Epithelial cell of prostate (primary cell): ENCODE measurements around the gene WFDC5.
"Not testable (repeated sequence)": the region's sequence is repeated elsewhere in the genome, so short reads cannot be mapped to it uniquely, and the experiment has no call there.

ENCODE experiments used
- DNase-seq: peaks from one replicate; pipeline ENCODE4 v3.0.0-alpha.2; 2011; ENCODE audit warnings: low read depth, low spot score
- H3K27ac ChIP-seq: fragments of 450-650 bp; 2 replicates; pipeline ENCODE4 v1.5.1; 2017; ENCODE audit warnings: mild to moderate bottlenecking

The WFDC5 gene

DNA sequence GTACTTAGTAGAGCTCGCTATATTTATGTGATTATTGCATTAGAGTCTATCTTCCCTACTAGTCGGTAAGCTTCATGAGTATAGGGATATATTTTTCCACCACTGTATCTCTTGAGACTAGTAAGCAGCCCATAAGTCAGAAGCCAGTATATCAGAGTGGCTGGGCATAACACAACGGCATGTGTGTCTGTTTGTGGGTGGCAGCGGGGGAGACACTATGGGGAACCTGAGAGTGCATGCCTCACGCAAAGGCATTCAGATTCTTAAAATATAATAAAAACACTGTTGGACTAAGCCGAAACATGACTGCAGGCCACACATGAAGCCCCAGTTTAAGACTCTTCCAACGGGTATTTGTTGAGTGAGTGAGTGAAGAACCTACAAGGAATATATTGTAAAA is 22.1 kb downstream of the WFDC5 start:
- no peak for DNase-seq
- H3K27ac ChIP-seq: no peak overlapping the region

DNA sequence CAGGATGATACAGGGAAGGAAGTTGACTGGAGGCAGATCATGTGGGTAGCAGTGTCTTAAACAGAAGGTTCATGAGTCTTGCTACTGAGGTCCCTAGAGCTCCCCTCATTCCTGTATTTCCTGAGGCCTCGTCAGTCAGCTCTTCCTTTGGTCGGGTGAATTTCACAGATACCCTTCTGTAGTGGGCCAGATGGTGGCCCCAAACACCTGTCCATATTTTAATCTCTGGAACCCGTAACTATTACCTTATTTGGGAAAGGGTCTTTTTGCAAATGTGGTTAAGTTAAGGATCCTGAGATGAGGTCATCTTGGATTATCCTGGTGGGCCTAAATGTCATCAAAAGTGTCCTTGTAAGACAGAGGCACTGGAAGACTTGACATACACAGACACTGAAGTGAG is 23.6 kb downstream of the WFDC5 start:
- DNase-seq: no peak
- no peak overlapping the region for H3K27ac ChIP-seq

DNA sequence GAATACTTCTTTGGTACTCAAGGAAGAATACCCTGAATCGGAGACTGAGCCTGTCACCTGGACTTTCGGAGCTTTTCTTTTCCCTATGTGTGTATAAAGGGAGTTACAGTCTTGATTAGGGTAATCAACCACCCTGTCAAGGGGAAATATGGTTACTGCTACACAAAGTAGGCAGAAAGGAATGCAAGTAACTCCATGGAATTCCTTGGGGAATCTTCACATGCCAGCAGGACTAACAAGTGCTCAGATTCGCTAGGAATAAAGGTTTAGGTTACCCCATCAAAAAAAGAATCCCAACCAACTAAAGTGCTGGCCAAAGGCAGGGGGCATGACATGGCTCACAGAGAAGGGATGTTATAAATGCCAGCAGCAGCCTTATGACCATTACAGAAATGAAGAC is 24.5 kb downstream of the WFDC5 start:
- DNase-seq: no peak
- peak overlapping the region; percentile 12 for H3K27ac ChIP-seq

DNA sequence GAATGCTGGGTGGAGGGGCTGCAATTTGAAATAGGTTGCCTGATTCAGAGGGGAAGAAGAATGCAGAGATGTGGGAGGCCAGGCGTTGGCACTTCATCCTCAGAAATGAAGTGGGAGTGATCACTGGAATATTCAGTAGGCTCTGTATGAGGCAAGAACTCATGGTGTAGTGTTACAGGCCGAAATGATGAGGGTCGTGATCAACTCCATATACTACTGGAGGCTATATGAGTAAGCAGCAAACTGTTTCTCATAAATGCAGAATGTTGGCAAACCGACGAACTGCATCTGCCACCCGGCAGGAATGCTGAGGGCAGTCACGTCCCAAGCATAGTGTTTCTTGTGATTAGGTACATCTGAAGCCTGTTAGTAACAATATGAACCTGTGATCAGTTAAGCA is 26.7 kb downstream of the WFDC5 start:
- DNase-seq: peak; percentile 33
- peak overlapping the region; percentile 95 for H3K27ac ChIP-seq

DNA sequence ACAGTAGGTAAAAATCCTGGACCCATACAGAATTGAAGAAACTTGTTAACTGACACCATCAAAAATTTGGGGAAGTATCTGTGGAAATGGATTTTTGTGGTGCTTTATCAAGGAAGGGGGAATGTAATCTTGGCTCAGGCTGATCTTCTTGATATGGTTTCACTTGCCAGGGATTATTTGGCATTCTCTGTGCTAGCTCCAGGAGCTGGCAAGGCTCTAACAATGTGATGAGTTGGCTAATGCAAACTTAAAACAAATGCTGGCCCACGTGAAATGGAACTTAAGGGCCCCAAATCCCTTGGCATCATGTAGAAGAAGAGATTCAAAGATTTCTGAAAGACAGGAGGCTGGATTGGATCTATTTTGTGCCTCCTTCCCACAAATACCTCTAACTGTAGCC is 27.2 kb downstream of the WFDC5 start:
- peak overlapping the region; percentile 95 for H3K27ac ChIP-seq
- no peak for DNase-seq

DNA sequence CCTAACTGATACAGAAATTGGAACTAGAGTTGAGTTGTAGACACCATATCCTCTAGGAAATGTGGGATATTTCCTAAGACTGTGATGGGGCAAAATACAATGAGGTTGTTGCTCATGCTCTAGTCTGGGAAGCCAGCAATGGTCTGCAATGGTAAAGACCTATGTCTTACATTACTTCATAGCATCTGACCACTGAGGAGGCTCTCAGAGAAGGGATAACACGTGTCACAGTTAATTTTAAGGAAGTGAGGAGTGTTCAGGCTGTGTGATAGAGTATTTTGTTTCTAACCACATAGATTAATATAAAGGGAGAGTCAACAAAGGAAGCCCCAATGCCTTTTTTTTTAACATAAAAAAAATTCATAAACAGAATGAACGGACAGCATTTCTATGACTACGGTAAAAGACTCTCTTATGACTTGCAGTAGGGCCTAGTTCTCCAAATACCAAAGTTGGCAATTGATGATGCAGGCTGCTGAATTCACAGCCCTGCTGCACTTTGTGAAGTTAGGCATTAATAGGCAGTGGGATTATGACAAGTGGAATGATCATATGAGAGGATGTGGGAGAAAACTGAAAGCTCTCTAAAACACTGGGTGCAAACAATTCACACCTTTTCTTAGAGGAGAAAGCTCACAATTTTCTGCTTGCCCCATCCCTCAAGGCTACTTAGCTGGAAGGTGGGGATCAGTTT is 27.7 kb downstream of the WFDC5 start:
- H3K27ac ChIP-seq: peak overlapping the region; percentile 95
- DNase-seq: no peak

DNA sequence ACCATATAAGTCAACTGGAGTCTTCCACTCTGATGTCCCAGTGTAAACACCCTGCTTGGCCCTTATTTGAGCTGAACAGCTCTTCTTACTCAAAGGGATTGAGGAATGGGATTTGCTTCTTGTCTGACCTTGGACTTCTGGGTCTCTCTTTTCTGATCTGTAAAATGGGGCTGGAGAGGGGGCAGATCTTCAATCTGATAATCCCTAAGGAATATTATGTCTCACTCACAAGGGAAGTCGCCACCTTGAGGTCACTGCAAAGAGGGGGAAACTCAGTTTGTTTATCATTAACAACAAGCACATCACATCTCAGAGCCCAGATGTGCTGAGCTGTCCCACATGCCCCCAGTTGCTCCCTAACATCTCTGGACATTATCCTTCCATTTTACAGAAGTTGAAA is 29.1 kb downstream of the WFDC5 start:
- H3K27ac ChIP-seq: no peak overlapping the region
- no peak for DNase-seq

DNA sequence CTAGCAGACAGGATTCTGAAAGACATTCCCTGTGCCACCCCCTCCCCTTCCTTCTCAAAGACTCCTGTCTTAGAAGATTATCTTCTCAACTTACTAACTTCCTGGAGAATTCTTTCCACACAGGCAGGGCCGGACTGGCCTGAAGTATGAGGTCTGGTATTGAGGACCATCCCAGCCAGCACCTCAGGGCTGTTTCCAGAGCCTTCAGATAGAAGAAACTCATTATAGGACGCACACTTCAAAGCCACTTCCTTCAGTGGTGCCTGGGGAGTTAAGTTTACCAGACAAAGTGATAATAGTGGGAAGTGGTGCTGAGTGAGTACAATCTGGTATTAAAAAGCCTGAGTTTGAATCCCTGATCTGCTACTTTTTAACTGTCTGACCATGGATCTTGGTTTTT is 29.7 kb downstream of the WFDC5 start:
- no peak overlapping the region for H3K27ac ChIP-seq

DNA sequence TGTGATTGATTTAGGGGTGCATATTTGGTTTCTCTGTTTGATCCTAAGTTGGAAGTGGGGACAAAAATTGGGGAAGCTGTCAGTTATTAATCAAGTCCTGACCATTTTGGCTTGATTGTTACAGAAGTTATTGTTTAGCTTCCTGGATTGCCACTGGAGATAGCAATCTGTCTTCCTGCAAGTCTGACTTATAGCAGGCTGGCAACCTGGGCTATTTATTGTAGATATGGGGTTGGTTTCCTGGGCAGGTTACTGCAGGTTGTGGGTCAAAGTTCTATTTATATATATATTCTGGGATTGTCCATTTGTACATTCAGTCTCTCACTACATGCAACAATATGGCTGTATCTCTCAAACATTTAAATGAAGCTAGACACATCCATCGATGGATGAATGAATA is 31.8 kb downstream of the WFDC5 start:
- H3K27ac ChIP-seq: no peak overlapping the region
- DNase-seq: no peak

More for the DNA sequence above, 29.7 kb downstream of the WFDC5 start:
- DNase-seq: no peak

DNA sequence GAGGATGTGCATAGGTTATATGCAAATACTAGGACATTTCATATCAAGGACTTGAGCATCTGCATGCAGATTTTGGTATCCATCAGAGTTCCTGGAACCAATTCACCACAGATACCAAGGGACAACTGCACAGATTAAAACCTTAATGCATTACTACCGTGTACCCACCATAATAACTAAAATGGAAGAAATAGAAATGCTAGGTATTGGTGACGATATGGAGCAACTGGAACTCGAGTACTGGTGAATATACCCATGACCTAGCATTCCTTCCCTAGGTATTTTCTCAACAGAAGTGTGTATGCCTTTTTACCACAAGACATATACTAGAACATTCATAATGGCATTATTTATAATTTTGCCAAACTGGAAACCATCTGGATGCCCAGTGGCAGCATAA is 32.5 kb downstream of the WFDC5 start:
- no peak for DNase-seq
- H3K27ac ChIP-seq: no peak overlapping the region

DNA sequence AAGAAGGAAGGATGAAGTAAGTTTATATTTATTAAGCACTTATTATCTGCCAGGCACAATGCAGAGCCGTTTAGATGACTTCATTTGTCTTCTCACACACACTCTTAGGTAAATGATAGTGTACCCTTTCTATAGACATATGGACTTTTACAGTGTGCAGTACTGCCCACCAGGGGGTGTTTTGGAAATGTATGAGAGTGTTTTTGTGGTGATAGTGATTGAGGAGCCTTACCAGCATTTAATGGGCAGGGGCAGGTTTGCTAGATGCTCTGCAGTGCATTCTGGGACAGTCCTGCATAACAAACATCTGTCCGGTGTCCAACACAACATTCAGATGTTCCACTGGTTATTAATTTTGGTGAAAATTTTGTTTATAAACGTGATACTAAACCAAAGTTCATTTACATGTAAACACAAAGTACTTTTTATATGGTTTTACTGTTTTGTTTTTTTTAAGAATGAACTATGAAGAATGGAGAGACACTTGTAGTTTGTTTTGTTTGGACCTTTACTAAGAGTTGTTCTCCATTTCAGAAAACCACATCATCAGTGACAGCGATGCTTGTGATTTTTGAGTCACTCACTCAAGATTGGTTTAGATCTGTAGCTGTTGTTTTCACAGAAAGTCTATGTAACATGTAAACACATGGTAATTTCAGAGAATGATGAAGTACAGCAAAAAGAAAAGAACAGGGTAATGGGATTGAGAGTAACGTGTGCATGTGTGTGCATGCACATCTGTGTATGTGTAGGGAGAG is 33.9 kb downstream of the WFDC5 start:
- no peak for DNase-seq
- no peak overlapping the region for H3K27ac ChIP-seq

DNA sequence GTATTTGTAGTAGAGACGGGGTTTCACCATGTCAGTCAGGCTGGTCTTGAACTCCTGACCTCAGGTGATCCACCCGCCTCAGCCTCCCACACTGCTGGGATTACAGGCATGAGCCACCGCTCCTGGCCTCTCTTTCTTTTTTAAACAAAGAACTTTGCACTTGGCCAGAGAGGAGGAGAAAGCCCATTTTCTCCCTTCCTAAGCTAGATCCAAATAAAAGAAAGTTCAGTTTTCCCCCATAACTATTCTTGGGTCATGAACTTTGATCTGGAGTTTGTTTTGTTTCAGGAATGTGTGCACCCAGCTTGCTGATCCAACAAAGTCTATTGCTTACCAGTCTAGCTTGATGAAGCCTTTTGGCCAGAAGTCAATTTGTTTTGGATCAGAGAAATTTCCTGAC is 37.4 kb downstream of the WFDC5 start:
- no peak for DNase-seq
- H3K27ac ChIP-seq: no peak overlapping the region

DNA sequence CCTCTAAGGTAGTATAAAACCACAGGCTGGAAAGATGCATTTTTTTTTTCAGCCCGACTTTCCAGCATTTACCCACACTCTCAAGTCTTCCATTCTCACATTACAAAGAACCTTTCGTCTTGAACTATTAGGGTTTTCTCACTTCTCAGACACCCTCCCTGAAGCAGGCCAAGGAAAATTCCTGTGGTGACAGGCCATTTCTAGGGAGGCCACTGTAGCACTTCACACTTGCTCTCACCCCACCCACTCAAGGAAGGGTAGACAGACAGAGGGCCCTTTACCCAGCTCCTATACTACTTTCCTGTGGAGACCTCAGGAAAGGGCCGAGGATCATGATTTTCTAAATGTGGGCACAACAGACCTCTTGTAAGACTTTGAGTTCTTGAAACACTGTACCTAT is 41.8 kb downstream of the WFDC5 start:
- DNase-seq: no peak
- no peak overlapping the region for H3K27ac ChIP-seq

DNA sequence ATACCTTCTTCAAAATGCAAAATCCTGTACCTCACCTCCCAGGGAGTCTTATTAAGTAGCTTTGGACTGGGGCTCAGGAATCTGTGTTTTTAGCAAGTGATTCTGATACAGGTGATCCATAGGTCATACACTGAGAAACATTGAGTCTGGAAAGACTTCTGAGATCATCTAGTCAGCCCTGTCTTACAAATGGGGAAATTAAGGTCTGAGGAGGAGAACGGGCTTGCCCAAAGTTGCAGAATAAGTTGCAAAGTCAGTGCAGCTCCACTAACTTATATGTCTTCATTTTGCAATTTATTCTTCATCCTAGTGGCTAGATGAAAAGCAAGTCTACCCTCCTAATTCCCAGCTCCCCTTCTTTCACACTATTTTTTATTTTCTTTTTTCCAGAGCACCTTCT is 42.9 kb downstream of the WFDC5 start:
- no peak overlapping the region for H3K27ac ChIP-seq
- DNase-seq: no peak

DNA sequence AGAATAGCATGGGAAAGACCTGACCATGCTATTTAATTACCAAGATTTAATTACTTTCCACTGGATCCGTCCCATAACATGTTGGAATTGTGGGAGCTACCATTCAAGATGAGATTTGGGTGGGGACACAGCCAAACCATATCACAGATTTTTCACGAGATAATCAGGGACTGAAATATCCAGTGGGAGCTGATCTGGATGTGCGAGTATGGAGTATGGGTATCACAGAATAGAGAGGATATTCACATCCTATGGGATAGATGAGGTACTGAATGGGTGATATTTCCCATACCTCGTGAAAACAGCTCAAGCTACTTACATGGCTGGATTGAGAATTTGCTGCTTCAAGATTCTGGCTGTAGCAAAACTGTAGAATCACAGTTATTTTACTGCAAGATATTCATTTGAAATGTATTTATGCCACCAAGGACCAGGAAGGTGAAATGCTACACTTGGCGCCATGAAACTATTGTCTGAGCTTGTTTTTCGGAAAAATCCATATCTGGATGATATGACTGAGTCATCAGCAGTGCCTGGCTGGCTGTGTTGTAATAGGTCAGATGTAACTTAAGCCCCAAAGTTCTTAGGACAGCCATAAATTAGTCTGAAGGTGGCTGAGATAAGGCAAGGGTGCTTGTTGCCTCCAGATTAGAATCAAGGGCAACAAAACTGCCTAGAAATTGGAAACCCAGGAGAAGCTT is 43.9 kb downstream of the WFDC5 start:
- peak overlapping the region; percentile 24 for H3K27ac ChIP-seq
- no peak for DNase-seq

DNA sequence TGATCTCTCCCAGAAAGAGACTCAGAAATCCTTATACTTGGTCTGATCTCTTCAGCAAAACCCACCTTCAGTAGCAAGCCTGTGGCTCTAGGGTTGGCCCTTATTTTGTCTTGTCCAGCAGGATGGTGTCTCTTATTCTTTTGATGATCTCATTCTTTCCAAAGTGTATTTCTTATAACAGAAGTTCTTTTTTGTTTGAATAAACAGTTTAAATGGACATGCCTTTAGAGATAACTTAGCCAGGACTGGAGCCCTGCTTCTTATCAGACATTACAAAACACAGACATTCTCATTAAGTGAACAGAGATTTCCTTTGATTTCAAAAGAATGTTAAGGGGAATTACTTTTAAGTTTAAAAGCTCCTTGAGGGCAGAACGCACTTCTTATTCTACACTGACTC is 45.7 kb downstream of the WFDC5 start:
- peak overlapping the region; percentile 97 for H3K27ac ChIP-seq
- no peak for DNase-seq

DNA sequence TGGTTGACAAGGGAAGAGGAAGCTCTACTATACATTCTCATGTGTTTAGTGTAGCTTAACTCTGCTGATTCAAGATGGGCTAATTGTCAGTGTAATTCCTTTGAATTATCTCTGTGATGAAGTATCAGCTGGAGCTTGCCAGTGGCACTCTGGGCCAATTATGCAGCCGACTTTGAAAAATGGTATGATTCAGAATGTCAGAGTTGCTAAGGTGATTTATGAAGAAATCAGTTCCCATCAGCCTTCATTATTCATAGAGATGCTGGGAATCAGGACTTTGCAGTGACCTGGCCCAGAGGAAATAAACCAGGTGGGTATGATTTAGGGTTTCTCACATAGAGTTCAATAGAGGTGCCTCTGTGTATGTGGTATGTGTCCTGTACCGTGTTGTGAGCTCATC is 47.4 kb downstream of the WFDC5 start:
- H3K27ac ChIP-seq: peak overlapping the region; percentile 97
- DNase-seq: no peak

DNA sequence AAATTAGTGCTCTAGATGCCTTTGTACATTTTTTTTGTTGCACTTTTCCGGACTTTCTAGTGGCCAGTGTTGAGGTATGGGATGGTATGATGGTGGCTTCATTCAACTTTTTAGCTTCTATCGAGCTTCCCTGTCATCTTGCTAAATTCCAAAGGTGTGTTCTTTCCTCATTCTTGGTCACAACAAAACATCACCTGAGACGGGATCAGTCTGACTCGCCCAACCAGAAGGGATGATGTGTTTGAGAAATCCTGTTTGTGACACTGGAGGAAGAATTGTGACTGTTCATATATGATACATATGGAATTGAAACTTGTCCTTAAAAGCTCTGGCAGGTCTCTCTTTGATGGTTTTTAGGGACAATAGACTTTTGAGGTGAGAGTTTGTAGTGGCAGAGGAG is 47.9 kb downstream of the WFDC5 start:
- H3K27ac ChIP-seq: peak overlapping the region; percentile 97
- DNase-seq: no peak

DNA sequence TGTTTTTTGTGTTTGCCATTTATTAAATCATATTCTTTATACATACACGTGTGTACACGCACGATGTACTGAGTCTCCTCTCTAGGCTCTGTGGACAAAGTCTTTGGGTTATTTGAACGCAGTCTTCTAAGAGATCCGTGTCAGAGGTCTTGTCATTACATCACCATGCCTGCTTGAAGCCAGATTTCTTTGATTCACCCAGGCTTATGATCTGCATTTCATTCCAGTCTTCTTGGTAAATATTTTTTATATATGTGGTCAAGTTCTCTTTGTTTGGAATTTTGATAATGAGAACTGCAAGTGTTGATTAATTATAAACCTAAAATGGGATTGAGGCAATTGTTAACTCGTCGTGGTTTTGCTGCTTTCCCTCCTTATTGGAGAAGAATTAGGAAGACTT is 48.6 kb downstream of the WFDC5 start:
- no peak for DNase-seq

DNA sequence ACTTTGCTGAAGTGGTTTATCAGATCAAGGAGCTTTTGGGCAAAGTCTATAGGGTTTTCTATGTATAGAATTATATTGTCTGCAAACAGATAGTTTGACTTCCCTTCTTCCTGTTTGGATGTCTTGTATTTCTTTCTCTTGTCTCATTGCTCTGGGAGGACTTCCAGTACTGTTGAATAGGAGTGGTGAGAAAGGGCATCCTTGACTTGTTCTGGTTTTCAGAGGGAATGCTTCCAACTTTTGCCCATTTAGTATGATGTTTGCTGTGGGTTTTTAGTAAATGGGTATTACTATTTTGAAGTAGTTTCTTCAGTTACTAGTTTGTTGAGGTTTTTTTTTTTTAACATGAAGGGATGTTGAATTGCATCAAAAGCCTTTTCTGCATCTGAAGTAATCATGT is 50.2 kb downstream of the WFDC5 start:
- peak overlapping the region; percentile 97 for H3K27ac ChIP-seq
- DNase-seq: no peak

More for the DNA sequence above, 48.6 kb downstream of the WFDC5 start:
- peak overlapping the region; percentile 97 for H3K27ac ChIP-seq

DNA sequence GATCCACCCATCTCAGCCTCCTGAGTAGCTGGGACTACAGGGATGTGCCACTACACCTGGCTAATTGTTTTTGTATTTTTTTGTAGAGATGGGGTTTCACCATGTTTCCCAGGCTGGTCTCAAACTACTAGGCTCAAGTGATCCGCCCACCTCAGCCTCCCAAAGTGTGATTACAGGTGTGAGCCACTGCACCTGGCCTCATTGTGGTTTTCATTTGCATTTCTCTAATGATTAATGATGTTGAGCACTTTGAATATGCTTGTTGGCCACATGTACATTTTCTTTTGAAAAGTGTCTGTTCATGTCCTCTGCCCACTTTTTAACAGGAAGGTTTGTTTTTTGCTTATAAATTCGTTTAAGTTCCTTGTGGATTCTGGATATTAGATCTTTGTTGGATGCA is 51.9 kb downstream of the WFDC5 start:
- peak overlapping the region; percentile 97 for H3K27ac ChIP-seq

More for the DNA sequence above, 51.9 kb downstream of the WFDC5 start:
- not testable (repeated sequence) for DNase-seq
